H1 (cell line): ENCODE data around the gene DUSP10. TPM values are rescaled to one million over a fixed set of nuclear protein-coding genes. Genes with fewer than 3 reads are reported as not detected.

Experiments
- CTCF ChIA-PET: fragments of 300-600 bp; sonication (Branson Sonifier 250); formaldehyde crosslinking; loops from one replicate; lab custom pipeline; 2021; ENCODE audit not compliant: partially characterized antibody; lab: Charles Lee
- POLR2A ChIA-PET: fragments of 300-600 bp; sonication (Branson Sonifier 250); formaldehyde crosslinking; loops from one replicate; lab custom pipeline; 2021; ENCODE audit warnings: inconsistent platforms; ENCODE audit not compliant: partially characterized antibody; lab: Charles Lee
- DNase-seq, 2 experiments: peaks; one replicate each; pipeline versions ENCODE4 v3.0.0 to v3.0.0-alpha.2; 2010 to 2022; ENCODE audit warnings: low spot score in 2 of 2, low read depth in 1 of 2, mixed read lengths in 1 of 2
- FAIRE-seq: peaks from 2 replicates; lab custom pipeline; 2011; peaks lifted over from hg19 to GRCh38; lab: Jason Lieb, UNC
- H2AFZ ChIP-seq: 2 replicates; pipeline ENCODE4 v1.8.1; 2012; ENCODE audit warnings: low read length, inconsistent platforms
- H2AK5ac ChIP-seq: 2 replicates; pipeline ENCODE4 v1.6.1; 2013; ENCODE audit warnings: low read depth, low read length
- H2BK120ac ChIP-seq: replicated peaks from 2 replicates; pipeline ENCODE3; 2013; ENCODE audit warnings: low read depth, low read length, inconsistent platforms
- H2BK12ac ChIP-seq: 2 replicates; pipeline ENCODE4 v1.6.1; 2013; ENCODE audit warnings: low read depth, low read length
- H2BK15ac ChIP-seq: 2 replicates; pipeline ENCODE4 v1.6.1; 2013; ENCODE audit warnings: low read length
- H2BK20ac ChIP-seq: 2 replicates; pipeline ENCODE4 v1.6.1; 2013; ENCODE audit warnings: low read length
- H2BK5ac ChIP-seq: 2 replicates; pipeline ENCODE4 v1.6.1; 2013; ENCODE audit warnings: low read depth, low read length
- H3K14ac ChIP-seq: 2 replicates; pipeline ENCODE4 v1.6.1; 2013; ENCODE audit warnings: inconsistent platforms; ENCODE audit not compliant: insufficient read length
- H3K18ac ChIP-seq: 2 replicates; pipeline ENCODE4 v1.6.1; 2013; ENCODE audit warnings: low read length; ENCODE audit errors: extremely low read depth
- H3K23ac ChIP-seq: 2 replicates; pipeline ENCODE4 v1.6.1; 2013; ENCODE audit warnings: inconsistent platforms; ENCODE audit not compliant: insufficient read length
- H3K23me2 ChIP-seq: 2 replicates; pipeline ENCODE4 v1.6.1; 2013; ENCODE audit warnings: low read depth, low read length
- H3K27ac ChIP-seq: 2 replicates; pipeline ENCODE4 v1.6.1; 2011; ENCODE audit warnings: low read depth, low read length, inconsistent platforms
- H3K27me3 ChIP-seq, 4 experiments: replicated peaks in 1 of 4; 1 replicate in 1 of 4; 2 replicates in 3 of 4; pipeline versions ENCODE4 v1.6.1 to v1.8.1; 2011 to 2013; ENCODE audit warnings: low read length in 3 of 4, mild to moderate bottlenecking in 3 of 4, inconsistent platforms in 2 of 4, mixed read lengths in 2 of 4, moderate library complexity in 1 of 4; ENCODE audit not compliant: control insufficient read depth in 3 of 4, insufficient read depth in 3 of 4; ENCODE audit errors: extremely low read depth in 1 of 4
- H3K36me3 ChIP-seq, 4 experiments: 2 replicates each; pipeline versions ENCODE4 v1.6.1 to v1.8.1; 2011 to 2013; ENCODE audit warnings: mild to moderate bottlenecking in 4 of 4, low read length in 3 of 4, moderate library complexity in 2 of 4, control low read depth in 1 of 4, inconsistent platforms in 1 of 4; ENCODE audit not compliant: insufficient read depth in 4 of 4, control insufficient read depth in 2 of 4
- H3K4ac ChIP-seq: replicated peaks from 2 replicates; pipeline ENCODE3; 2013; ENCODE audit warnings: low read length, low read depth, mixed read lengths, inconsistent platforms; ENCODE audit not compliant: insufficient read length
- H3K4me1 ChIP-seq, 4 experiments: replicated peaks in 1 of 4; 1 replicate in 1 of 4; 2 replicates in 3 of 4; pipeline versions ENCODE4 v1.6.1 to v1.8.1; 2011 to 2013; ENCODE audit warnings: low read length in 3 of 4, inconsistent platforms in 2 of 4, mixed read lengths in 1 of 4; ENCODE audit not compliant: insufficient read depth in 4 of 4, control insufficient read depth in 3 of 4
- H3K4me2 ChIP-seq, 2 experiments: 2 replicates each; pipeline versions ENCODE4 v1.6.1 to v1.8.1; 2011 to 2013; ENCODE audit warnings: low read depth in 2 of 2, low read length in 2 of 2, control low read depth in 1 of 2, inconsistent platforms in 1 of 2, mild to moderate bottlenecking in 1 of 2; ENCODE audit not compliant: insufficient read depth in 1 of 2
- H3K4me3 ChIP-seq, 4 experiments: fragments of 200-600, 300-600 bp in 1 of 4; sonication (generic), shearing (Covaris generic), sonication (Bioruptor Twin) in 1 of 4; 2 replicates each; pipeline versions ENCODE4 v1.5.1 to v1.8.1; 2011 to 2016; ENCODE audit warnings: low read length in 4 of 4, low read depth in 3 of 4, control low read depth in 2 of 4, inconsistent platforms in 2 of 4, mild to moderate bottlenecking in 2 of 4, mixed read lengths in 1 of 4, moderate library complexity in 1 of 4; ENCODE audit not compliant: insufficient read depth in 2 of 4; ENCODE audit errors: extremely low read depth in 1 of 4
- H3K56ac ChIP-seq: replicated peaks from 2 replicates; pipeline ENCODE3; 2013; ENCODE audit warnings: low read depth, mild to moderate bottlenecking, mixed read lengths, low read length, inconsistent platforms; ENCODE audit not compliant: insufficient read length
- H3K79me1 ChIP-seq: 2 replicates; pipeline ENCODE4 v1.6.1; 2013; ENCODE audit warnings: low read depth, low read length, control low read depth
- H3K79me2 ChIP-seq, 2 experiments: 2 replicates each; pipeline versions ENCODE4 v1.6.1 to v1.8.1; 2012 to 2013; ENCODE audit warnings: low read length in 2 of 2, mild to moderate bottlenecking in 2 of 2, inconsistent platforms in 1 of 2; ENCODE audit not compliant: insufficient read depth in 2 of 2, control insufficient read depth in 1 of 2
- H3K9ac ChIP-seq, 4 experiments: replicated peaks in 1 of 4; 1 replicate in 1 of 4; 2 replicates in 3 of 4; pipeline versions ENCODE4 v1.6.1 to v1.8.1; 2011 to 2013; ENCODE audit warnings: low read depth in 3 of 4, low read length in 3 of 4, control low read depth in 2 of 4, mild to moderate bottlenecking in 2 of 4, moderate library complexity in 2 of 4, inconsistent platforms in 1 of 4; ENCODE audit errors: extremely low read depth in 1 of 4
- H3K9me3 ChIP-seq, 2 experiments: 2 replicates each; pipeline versions ENCODE4 v1.6.1 to v1.8.1; 2012 to 2013; ENCODE audit warnings: mild to moderate bottlenecking in 2 of 2, moderate library complexity in 2 of 2, control low read depth in 1 of 2, inconsistent platforms in 1 of 2, low read depth in 1 of 2, low read length in 1 of 2, mixed read lengths in 1 of 2; ENCODE audit not compliant: insufficient read depth in 2 of 2
- H4K20me1 ChIP-seq, 2 experiments: replicated peaks in 1 of 2; 2 replicates each; pipeline versions ENCODE3 to v1.8.1; 2011 to 2013; ENCODE audit warnings: inconsistent platforms in 2 of 2, low read length in 2 of 2, mild to moderate bottlenecking in 1 of 2; ENCODE audit not compliant: insufficient read depth in 2 of 2, control insufficient read depth in 1 of 2
- H4K5ac ChIP-seq: 2 replicates; pipeline ENCODE4 v1.6.1; 2013; ENCODE audit warnings: low read length, low read depth, mixed read lengths, inconsistent platforms; ENCODE audit not compliant: insufficient read length
- H4K8ac ChIP-seq: 2 replicates; pipeline ENCODE4 v1.8.0; 2013; ENCODE audit warnings: mild to moderate bottlenecking, moderate library complexity, low read length, inconsistent platforms; ENCODE audit not compliant: insufficient read depth; ENCODE audit errors: extremely low read depth
- H4K91ac ChIP-seq: replicated peaks from 2 replicates; pipeline ENCODE3; 2013; ENCODE audit warnings: low read length, mixed read lengths, inconsistent platforms; ENCODE audit not compliant: insufficient read length
- HDAC6 ChIP-seq: IDR thresholded peaks from one replicate; pipeline ENCODE4 v1.7.1; 2012; ENCODE audit warnings: low read depth, mild to moderate bottlenecking, inconsistent platforms, low read length, moderate library complexity
- MAX ChIP-seq: IDR thresholded peaks from 2 replicates; pipeline ENCODE4 v1.6.1; 2012; ENCODE audit warnings: inconsistent platforms
- PHF8 ChIP-seq: fragments of 200-600 bp; sonication (generic); conservative IDR thresholded peaks from 2 replicates; pipeline ENCODE4 v1.7.1; 2012; ENCODE audit warnings: low read depth, mild to moderate bottlenecking, inconsistent platforms, low read length, moderate library complexity
- RAD21 ChIP-seq, 2 experiments: IDR thresholded peaks in 1 of 2; conservative IDR thresholded peaks in 1 of 2; 2 replicates each; pipeline ENCODE4 v1.6.1; 2011; ENCODE audit warnings: low read depth in 2 of 2, low read length in 2 of 2, improper control_type of control experiment in 1 of 2, inconsistent platforms in 1 of 2, mild to moderate bottlenecking in 1 of 2, moderate library complexity in 1 of 2
- WGBS, 2 experiments: shearing (Covaris generic) in 1 of 2; methylation state at CpG; one replicate each; pipeline versions ENCODE4 v1.1.6 to v1.1.7; 2013 to 2015; ENCODE audit warnings: low lambda C conversion rate in 2 of 2, mixed read lengths in 2 of 2, inconsistent platforms in 1 of 2, low coverage in 1 of 2, missing lambda C conversion rate in 1 of 2; ENCODE audit not compliant: insufficient replicate concordance in 2 of 2, insufficient coverage in 1 of 2, insufficient read length in 1 of 2; ENCODE audit errors: extremely low coverage in 1 of 2, missing lambda C conversion rate in 1 of 2; 5-methylcytosine and 5-hydroxymethylcytosine counted together
- polyA plus RNA-seq, 7 experiments: library from polyadenylated mRNA; depleted of rRNA in 3 of 7; stranded (reverse) in 5 of 7; unstranded in 2 of 7; fragments of >200 nt in 5 of 7; fragments of 200-250 nt in 2 of 7; gene quantifications; 1 replicate in 5 of 7; 2 replicates in 1 of 7; 4 replicates in 1 of 7; pipeline versions ENCODE4 v1.2.1 to v1.2.3, GENCODE V29; 2011 to 2013; ENCODE audit warnings: missing spikeins in 2 of 7, mixed read lengths in 2 of 7
- total RNA-seq: library from RNA; stranded (reverse); fragmentation: NEBNext Ultra II Directional; extraction: Animal tissue kit (Norgen Biotek cat#: 25700); gene quantifications from 2 replicates; pipeline ENCODE4 v1.2.1, GENCODE V29; 2021

DUSP10 gene
- total and polyA plus RNA-seq, 2 of the 8 experiments (the other 6 are each of a cell fraction or from before 2014, with no cell fraction given) = 1.2 TPM

DNA sequence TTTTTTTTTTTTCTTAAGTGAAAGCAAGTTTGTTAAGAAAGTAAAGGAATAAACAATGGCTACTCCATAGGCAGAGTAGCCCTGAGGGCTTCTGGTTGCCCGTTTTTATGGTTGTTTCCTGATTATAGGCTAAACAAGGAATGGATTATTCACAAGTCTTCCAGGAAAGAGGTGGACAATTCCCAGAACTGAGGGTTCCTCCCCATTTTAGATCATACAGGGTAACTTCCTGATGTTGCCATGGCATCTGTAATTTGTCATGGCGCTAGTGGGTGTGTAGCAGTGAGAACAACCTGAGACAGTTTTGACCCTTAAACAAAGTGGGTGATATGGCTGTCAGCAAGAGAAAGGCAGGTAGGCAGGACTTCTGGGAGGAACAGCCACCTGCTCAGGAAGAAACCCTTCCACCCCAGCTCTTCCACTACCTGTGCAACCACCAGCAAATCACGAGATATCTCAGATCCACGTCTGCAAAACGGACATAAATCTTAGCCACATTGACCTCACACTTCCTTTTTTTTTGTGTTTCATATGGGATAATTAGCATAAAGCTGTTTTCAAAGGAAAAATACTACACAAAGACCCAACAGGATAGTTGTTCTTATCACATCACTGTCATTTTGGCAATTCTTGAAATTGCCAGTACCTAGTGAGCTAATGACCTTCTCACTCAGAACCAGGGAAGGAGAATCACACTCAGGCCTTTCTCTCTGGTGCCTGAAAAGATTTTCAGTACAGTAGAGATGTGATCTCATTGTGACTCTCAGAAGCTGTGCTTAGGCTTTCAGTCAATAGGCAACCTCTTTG is 34.8 kb upstream of the DUSP10 start:
- Histone ChIP-seq H3K9ac (no peak overlapping the region), H3K18ac (no peak overlapping the region), H3K56ac (no peak overlapping the region), H2AFZ (0 out of 2 replicates have a peak overlapping the region, but pooled peaks have one; percentile 21), H4K91ac (no peak overlapping the region), H2BK12ac (no peak overlapping the region), H3K23me2 (no peaks in the 10 kb centered on the region), H3K36me3 (no peaks in the 10 kb centered on the region), H3K4me1 (no peaks in the 10 kb centered on the region), H3K79me1 (no peaks in the 10 kb centered on the region), H2BK120ac (no peak overlapping the region), H3K4ac (no peak overlapping the region), H3K4me2 (no peak overlapping the region), H3K4me3 (no peak overlapping the region), H2BK5ac (no peak overlapping the region), H4K5ac (no peak overlapping the region), H3K27ac (no peak overlapping the region), H3K9me3 (no peaks in the 10 kb centered on the region), H3K27me3 (no peaks in the 10 kb centered on the region), H4K20me1 (no peaks in the 10 kb centered on the region), H3K14ac (no peak overlapping the region), H2BK20ac (no peak overlapping the region), H2BK15ac (no peak overlapping the region), H3K23ac (no peak overlapping the region), H3K79me2 (no peaks in the 10 kb centered on the region), H4K8ac (no peak overlapping the region), H2AK5ac (no peak overlapping the region)
- TF ChIP-seq HDAC6 (no peak), RAD21 (IDR thresholded peaks at IDR 0.05 in 1 of 2, conservative IDR thresholded peaks at IDR 0.05 in 1 of 2; ENCODE audit: low read depth in 2 of 2, low read length in 2 of 2) (no peak), MAX (no peak), PHF8 (no peak)
- DNase-seq (no peak), FAIRE-seq (no peak)
- 95% methylated on average over 5 of the region's 5 CpGs; no CpG with 5 or more reads in 1 of the 2 experiments for WGBS, 2 experiments
- CTCF ChIA-PET = interaction anchor here (0.6 to 1.2 kb wide), 4 partner anchors 9 to 946 kb away, joined by 3 read pairs; no protein-coding TSS in a partner anchor
- POLR2A ChIA-PET = interaction anchor here (0.6 kb wide), 1 partner anchor 10 kb away, joined by 3 read pairs; no protein-coding TSS in a partner anchor
